OCI-LY1 (cell line): ENCODE results near the gene PTPN4.

Source experiments
- H2AFZ ChIP-seq: fragments of 200-600 bp; sonication (generic), shearing (Covaris generic); 2 replicates; pipeline ENCODE4 v1.6.0; 2014; ENCODE audit warnings: antibody characterized with exemption, mild to moderate bottlenecking, low read length
- H3F3A ChIP-seq: fragments of 200-600 bp; sonication (generic), shearing (Covaris generic); 2 replicates; pipeline ENCODE4 v1.6.0; 2014; ENCODE audit warnings: mild to moderate bottlenecking, antibody characterized with exemption, low read length, moderate library complexity; ENCODE audit not compliant: insufficient read depth
- H3K27ac ChIP-seq: fragments of 200-600 bp; sonication (generic); 2 replicates; pipeline ENCODE4 v1.5.1; 2014; ENCODE audit warnings: low read length, mixed run types, mild to moderate bottlenecking, low read depth; ENCODE audit not compliant: poor library complexity, severe bottlenecking
- H3K27me3 ChIP-seq: fragments of 200-600 bp; sonication (generic); 2 replicates; pipeline ENCODE4 v1.6.0; 2014; ENCODE audit warnings: antibody characterized with exemption, mild to moderate bottlenecking, low read length, moderate library complexity; ENCODE audit not compliant: insufficient read depth
- H3K36me3 ChIP-seq: fragments of 200-600 bp; sonication (generic); 2 replicates; pipeline ENCODE4 v1.6.1; 2014; ENCODE audit warnings: mild to moderate bottlenecking, antibody characterized with exemption, low read length, moderate library complexity, mixed read lengths; ENCODE audit not compliant: insufficient read depth
- H3K4me1 ChIP-seq: fragments of 200-600 bp; sonication (generic); 2 replicates; pipeline ENCODE4 v1.5.1; 2014; ENCODE audit warnings: mild to moderate bottlenecking, low read length, moderate library complexity; ENCODE audit not compliant: insufficient read depth, severe bottlenecking
- H3K4me2 ChIP-seq: fragments of 200-600 bp; sonication (generic), shearing (Covaris generic); 2 replicates; pipeline ENCODE4 v1.6.1; 2014; ENCODE audit warnings: low read length
- H3K4me3 ChIP-seq: fragments of 200-600 bp; sonication (generic); 2 replicates; pipeline ENCODE4 v1.5.1; 2014; ENCODE audit warnings: low read length, low read depth, mild to moderate bottlenecking, mixed read lengths; ENCODE audit not compliant: poor library complexity, severe bottlenecking
- H3K79me2 ChIP-seq: fragments of 200-600 bp; shearing (Covaris generic); 2 replicates; pipeline ENCODE4 v1.6.1; 2016; ENCODE audit warnings: mixed run types, low read length, mixed read lengths; ENCODE audit not compliant: insufficient read depth
- H3K9ac ChIP-seq: fragments of 200-600 bp; sonication (generic), shearing (Covaris generic); 2 replicates; pipeline ENCODE4 v1.6.1; 2014; ENCODE audit warnings: mild to moderate bottlenecking, low read length, mixed read lengths
- H3K9me2 ChIP-seq: fragments of 200-600 bp; sonication (generic), shearing (Covaris generic); 2 replicates; pipeline ENCODE4 v1.6.1; 2014; ENCODE audit warnings: low read depth, mild to moderate bottlenecking, low read length, mixed read lengths
- H3K9me3 ChIP-seq: fragments of 200-600 bp; shearing (Covaris generic); 2 replicates; pipeline ENCODE4 v1.6.1; 2014; ENCODE audit warnings: low read length, mixed read lengths
- H4K20me1 ChIP-seq: fragments of 200-600 bp; sonication (generic), shearing (Covaris generic); 2 replicates; pipeline ENCODE4 v1.6.0; 2016; ENCODE audit warnings: mild to moderate bottlenecking, low read length; ENCODE audit not compliant: insufficient read depth
- EZH2 ChIP-seq: fragments of 200-600 bp; sonication (generic), shearing (Covaris generic); IDR thresholded peaks from 2 replicates; pipeline ENCODE4 v1.8.0; 2017; ENCODE audit warnings: borderline replicate concordance, mixed run types, mild to moderate bottlenecking, antibody characterized with exemption, low read length, moderate library complexity, mixed read lengths
- TF ChIP-seq, protein P1 (sequence below): fragments of 200-600 bp; sonication (generic), shearing (Covaris generic); IDR thresholded peaks from 2 replicates; pipeline ENCODE4 v1.5.1; 2017; ENCODE audit warnings: mild to moderate bottlenecking, antibody characterized with exemption, low read length, moderate library complexity, mixed read lengths

Gene PTPN4

DNA sequence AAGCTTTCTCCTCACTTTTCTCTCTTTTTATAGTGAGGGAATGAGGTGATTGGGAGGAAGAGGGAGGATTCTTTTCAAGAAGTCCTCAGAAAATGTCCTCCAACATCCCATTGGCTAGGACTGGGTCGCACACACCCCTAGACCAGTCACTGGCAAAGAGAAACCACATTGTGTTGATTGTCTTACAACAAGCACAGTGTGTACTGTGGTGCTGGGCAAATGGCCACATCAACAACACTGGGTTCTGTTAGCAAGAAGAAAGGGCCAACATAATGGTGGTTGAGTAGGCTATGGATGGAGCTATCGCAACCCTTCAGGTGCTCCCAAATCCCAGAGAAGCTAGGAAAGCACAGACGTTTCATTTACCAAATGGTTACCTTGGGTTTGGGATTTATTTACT lies 18.7 kb upstream of the PTPN4 start:
- H3K4me2 ChIP-seq, result no peak overlapping the region
- no peak for TF ChIP-seq EZH2
- TF ChIP-seq, protein P1, sequence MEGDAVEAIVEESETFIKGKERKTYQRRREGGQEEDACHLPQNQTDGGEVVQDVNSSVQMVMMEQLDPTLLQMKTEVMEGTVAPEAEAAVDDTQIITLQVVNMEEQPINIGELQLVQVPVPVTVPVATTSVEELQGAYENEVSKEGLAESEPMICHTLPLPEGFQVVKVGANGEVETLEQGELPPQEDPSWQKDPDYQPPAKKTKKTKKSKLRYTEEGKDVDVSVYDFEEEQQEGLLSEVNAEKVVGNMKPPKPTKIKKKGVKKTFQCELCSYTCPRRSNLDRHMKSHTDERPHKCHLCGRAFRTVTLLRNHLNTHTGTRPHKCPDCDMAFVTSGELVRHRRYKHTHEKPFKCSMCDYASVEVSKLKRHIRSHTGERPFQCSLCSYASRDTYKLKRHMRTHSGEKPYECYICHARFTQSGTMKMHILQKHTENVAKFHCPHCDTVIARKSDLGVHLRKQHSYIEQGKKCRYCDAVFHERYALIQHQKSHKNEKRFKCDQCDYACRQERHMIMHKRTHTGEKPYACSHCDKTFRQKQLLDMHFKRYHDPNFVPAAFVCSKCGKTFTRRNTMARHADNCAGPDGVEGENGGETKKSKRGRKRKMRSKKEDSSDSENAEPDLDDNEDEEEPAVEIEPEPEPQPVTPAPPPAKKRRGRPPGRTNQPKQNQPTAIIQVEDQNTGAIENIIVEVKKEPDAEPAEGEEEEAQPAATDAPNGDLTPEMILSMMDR, result no peak
- no peaks in the 10 kb centered on the region for H3K36me3 ChIP-seq
- no peak overlapping the region for H3K4me3 ChIP-seq
- H4K20me1 ChIP-seq, result no peaks in the 10 kb centered on the region
- no peak overlapping the region for H3K27ac ChIP-seq
- H2AFZ ChIP-seq, result no peak overlapping the region
- no peaks in the 10 kb centered on the region for H3F3A ChIP-seq
- H3K4me1 ChIP-seq, result no peaks in the 10 kb centered on the region
- no peaks in the 10 kb centered on the region for H3K9me3 ChIP-seq
- H3K9me2 ChIP-seq, result no peaks in the 10 kb centered on the region
- H3K9ac ChIP-seq, result no peak overlapping the region
- no peaks in the 10 kb centered on the region for H3K27me3 ChIP-seq
- no peaks in the 10 kb centered on the region for H3K79me2 ChIP-seq

DNA sequence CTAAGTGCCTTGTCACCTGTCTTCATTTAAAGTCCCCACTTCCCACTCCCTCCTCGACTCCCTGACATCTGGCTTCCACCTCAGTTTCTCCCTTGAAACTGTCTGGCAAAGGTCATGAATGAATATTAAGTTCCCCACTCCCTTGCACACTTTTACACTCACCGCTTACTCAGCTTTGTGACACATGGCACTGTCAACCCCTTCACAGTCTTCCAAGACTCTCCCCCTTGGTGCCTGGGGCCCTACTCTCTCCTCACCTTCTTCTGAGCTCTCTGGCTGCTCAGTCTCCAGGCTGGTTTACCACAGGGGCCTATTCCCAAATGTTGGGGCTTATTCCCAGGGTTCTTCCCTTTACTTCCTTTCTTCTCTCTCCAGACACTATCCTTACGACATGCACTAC lies 17.9 kb upstream of the PTPN4 start:
- Histone ChIP-seq H3K9ac (no peak overlapping the region), H3K9me3 (no peaks in the 10 kb centered on the region), H3K9me2 (no peaks in the 10 kb centered on the region), H4K20me1 (no peaks in the 10 kb centered on the region), H3F3A (no peaks in the 10 kb centered on the region), H2AFZ (no peak overlapping the region), H3K79me2 (no peaks in the 10 kb centered on the region), H3K4me1 (no peaks in the 10 kb centered on the region), H3K36me3 (no peaks in the 10 kb centered on the region), H3K27me3 (no peaks in the 10 kb centered on the region), H3K4me2 (no peak overlapping the region), H3K4me3 (no peak overlapping the region), H3K27ac (no peak overlapping the region)
- TF ChIP-seq, protein P1, result no peak
- TF ChIP-seq EZH2, result no peak

DNA sequence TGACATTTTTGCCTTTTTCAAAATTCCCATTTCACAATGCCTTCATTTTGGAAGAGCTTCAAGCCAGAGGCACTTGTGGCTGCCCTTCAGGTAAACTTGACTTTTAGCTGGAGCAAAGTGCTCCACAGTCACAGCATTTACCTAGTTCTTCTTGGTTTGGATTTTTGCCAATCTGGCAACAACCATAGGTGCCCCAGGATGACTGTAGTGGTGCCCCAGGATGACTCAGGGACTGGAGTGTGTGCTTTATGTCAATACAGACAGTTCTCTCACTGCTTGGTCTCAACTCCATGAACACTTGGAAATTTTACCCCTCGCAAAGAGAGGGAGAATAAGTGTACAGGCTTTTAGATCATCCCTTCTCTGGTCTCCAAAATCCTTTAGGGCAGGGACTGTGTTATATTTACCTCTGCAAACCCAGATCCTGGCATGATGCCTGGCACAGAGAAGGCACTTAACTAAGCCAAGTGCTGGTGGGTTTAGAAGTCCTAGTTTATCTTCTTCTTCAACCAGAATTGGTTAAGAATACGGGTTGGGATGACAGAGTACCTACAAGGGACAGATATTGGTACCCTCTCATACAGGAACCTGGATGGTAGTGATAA lies 15.3 kb upstream of the PTPN4 start:
- Histone ChIP-seq H3K4me3 (no peak overlapping the region), H3K27ac (no peak overlapping the region), H3K9ac (no peak overlapping the region), H4K20me1 (no peaks in the 10 kb centered on the region), H3K4me2 (no peak overlapping the region), H3K27me3 (no peaks in the 10 kb centered on the region), H3F3A (no peaks in the 10 kb centered on the region), H3K9me3 (no peaks in the 10 kb centered on the region), H2AFZ (no peak overlapping the region), H3K79me2 (no peaks in the 10 kb centered on the region), H3K4me1 (no peaks in the 10 kb centered on the region), H3K9me2 (no peaks in the 10 kb centered on the region), H3K36me3 (no peaks in the 10 kb centered on the region)
- no peak for TF ChIP-seq EZH2
- TF ChIP-seq, protein P1, result no peak
